Activated CD4-positive, alpha-beta T cell treated with anti-CD3 and anti-CD28 coated beads for 1 hour (primary cell): ENCODE data around the gene KANSL3.
"Not testable (repeated sequence)": the region's sequence is repeated elsewhere in the genome, so short reads cannot be mapped to it uniquely, and the experiment has no call there.

Source experiments
- DNase-seq: peaks from one replicate; pipeline ENCODE4 v3.0.0-alpha.2; 2020

Gene KANSL3

DNA sequence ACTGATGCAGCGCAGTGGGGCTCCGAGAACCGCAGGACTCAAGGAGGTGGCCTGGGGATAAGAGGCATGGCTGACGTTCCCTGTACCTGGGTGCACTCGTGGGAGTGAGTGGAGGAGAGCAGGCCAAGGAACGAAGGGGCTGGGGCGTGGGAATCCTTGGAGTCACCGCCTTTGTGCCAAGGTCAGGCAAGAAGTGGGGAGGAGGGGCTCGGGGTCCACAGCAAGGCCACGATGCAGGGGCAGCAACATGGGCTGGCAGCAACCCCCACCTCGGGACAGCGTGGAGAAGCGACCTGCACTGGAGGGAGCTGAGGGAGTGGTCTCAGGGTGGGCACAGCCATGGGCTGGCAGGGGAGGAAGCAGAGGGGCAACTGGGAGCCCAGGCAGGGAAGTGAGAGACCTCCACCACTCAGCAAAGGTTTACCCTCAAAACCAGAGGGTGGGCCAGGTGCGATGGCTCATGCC is 82.9 kb downstream of the KANSL3 start:
- DNase-seq: no peak

DNA sequence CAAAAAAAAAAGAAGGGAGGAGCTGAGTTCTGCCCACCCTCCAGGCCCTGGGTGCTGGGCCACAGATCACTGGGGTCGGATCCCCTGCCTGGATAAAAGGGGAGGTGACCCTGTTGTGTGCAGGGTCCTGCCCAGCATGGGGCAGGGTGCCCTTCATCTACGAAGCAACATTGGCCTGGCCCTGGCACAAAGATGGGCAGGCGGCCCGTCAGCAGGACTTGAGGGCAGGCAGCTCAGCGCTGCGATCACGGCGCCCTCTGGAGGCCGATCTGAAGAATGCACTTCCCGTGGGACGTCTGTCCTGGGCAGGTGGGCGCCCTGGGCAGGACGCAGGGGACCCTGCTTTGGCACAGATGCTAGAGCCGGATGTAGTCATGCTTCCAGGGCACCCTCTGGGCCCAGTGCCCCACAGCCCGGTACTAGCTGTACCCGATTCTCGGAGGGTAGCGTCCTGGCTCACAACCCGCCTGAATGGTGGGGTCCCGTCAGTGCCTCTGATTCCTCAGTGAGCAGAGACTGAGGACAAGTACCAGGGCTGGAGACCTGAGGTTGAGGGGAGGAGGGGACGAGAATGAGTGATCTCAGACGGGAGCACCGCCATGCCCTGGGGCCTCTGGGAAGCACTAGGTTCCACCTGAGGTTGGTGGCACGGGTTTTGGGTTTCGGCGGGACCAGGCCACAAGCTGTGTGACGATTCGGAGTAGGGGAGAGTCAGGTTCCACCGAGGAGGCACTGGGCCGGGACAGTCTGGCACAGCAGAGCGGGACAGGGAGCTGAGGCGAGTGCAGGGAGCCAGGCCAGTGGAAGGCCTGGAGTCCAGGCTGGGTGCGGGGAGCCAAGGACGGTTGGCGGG is 83.6 kb downstream of the KANSL3 start:
- peak; percentile 58 for DNase-seq

DNA sequence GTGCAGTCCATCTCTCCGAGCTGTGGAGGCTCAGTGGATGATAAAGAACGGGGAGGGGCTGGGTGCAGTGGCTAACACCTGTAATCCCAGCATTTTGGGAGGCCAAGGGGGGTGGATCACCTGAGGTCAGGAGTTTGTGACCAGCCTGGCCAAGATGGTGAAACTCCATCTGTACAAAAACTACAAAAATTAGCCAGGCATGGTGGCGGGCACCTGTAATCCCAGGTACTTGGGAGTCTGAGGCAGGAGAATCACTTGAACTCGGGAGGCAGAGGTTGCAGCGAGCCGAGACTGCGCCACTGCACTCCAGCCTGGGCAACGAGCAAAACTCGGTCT is 84.2 kb downstream of the KANSL3 start:
- DNase-seq: not testable (repeated sequence)

DNA sequence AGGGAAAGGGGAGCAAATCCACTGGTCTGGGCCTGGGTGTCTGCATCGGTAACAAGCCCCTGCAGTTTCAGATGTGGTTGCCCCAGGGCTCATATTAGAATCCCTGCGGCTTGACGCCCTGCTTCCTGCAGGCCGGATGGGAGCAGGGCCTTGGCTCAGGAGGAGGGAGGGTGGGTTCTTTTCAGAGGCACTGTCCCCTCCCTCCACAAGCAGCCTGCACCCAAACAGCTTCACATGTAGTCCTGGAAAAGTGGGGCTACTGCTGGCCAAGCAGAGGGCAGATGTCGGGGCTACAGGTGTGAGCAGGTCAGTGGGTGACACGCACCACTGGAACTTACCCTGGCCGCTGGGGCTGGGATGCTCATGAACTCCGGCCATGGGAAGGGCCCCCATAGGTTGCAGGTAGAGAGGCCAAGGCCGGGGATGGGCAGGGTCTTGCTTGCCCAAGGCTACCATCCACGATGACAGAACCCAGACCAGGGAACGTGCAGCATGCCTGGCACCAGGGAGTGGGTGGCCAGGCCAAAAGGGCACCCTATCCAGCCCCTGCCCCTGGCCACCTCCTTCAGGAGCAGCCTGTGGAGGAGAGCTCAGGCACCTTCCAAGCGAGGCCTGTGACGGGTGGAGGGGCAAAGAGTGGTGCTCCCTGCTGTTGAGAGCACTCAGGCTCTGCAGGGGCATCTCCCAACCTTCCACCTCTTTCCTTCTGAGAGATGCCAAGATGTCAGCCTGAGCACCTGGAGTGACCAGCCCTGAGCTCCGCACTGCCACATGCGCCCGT is 84.7 kb downstream of the KANSL3 start:
- DNase-seq: no peak

DNA sequence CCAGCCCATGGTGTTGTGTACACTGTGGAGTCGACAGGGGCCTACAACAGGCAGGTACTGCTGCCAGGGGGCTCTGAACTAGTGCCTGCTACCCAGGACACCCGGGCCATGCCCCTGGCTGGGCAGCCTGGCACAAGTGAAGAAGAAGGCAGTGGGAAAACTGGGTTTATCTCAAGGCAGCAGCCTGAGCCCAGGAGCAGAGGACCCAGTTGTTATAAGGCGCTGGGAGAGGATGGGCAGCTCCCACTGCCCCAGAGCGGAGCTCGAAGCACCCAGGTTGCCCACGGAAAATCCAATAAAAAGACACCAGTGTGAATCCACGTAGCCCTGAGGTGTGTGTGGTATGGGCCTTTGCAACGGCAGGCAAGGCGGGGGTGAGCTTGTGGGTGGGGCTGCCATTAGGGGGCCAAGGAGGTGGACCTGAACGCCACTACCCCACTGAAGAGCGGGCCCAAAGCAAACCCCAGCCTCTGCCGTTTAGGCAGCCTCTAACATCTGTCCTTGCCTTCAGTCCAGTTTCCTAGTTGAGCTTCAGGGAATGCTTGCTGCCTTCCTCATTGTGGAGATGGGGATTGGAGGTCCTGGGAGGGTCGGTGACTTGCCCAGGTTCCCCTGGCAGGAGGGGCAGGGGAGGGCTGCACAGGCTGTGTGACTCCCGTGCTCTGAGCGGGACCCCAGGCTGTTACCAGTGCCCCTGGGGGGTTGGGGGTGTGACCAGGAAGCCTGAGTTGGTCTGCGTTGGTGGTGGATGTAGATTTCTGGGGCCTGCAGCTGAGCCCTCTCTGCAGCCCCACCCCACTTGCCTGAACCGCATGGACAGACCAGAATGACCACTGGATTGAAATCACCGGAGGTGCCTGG is 85.6 kb downstream of the KANSL3 start:
- DNase-seq: no peak

DNA sequence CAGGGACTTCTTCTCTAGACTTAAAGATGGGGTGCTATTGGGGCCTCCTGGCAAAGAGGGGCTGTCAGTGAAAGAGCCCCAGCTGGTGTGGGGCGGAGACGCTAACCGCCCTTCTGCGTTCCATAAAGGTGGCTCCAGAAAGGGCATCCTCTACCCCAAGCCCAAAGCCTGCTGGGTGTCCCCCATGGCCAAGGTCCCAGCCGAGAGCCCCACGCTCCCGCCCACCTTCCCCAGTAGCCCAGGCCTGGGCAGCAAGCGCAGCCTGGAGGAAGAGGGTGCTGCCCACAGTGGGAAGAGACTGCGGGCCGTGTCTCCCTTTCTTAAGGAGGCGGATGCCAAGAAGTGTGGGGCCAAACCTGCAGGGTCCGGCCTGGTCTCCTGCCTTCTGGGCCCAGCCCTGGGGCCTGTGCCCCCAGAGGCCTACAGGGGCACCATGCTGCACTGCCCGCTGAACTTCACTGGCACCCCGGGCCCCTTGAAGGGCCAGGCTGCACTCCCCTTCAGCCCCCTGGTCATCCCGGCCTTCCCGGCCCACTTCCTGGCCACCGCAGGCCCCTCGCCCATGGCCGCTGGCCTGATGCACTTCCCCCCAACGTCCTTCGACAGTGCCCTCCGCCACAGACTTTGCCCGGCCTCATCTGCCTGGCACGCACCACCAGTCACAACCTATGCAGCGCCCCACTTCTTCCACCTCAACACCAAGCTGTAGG is 86.4 kb downstream of the KANSL3 start:
- no peak for DNase-seq

DNA sequence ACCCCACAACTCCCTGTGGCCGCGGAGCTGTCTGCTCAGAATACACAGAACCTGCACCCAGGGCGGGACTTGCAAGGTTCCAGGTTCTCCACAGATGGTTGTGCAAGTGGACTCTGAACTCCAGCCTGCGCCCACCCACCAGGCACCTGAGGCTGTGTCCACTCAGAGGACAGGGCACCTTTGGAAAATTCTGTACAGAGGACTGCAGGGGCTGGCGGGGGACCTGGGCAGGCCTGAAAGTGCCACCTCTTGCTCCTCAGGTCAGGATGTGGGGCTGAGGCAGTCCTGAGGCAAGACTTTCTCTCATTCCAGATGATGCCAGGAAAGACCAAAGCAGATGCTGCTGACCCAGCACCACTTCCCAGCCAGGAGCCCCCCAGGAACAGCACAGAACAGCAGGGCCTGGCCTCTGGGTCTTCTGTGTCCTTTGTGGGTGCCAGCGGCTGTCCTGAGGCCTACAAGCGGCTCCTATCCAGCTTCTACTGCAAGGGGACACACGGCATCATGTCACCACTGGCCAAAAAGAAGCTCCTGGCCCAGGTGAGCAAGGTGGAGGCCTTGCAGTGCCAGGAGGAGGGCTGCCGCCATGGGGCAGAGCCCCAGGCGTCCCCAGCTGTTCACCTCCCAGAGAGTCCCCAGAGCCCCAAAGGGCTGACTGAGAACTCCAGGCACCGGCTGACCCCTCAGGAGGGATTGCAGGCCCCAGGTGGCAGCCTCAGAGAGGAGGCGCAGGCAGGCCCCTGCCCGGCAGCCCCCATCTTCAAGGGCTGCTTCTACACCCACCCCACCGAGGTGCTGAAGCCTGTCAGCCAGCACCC is 87.1 kb downstream of the KANSL3 start:
- DNase-seq: no peak

DNA sequence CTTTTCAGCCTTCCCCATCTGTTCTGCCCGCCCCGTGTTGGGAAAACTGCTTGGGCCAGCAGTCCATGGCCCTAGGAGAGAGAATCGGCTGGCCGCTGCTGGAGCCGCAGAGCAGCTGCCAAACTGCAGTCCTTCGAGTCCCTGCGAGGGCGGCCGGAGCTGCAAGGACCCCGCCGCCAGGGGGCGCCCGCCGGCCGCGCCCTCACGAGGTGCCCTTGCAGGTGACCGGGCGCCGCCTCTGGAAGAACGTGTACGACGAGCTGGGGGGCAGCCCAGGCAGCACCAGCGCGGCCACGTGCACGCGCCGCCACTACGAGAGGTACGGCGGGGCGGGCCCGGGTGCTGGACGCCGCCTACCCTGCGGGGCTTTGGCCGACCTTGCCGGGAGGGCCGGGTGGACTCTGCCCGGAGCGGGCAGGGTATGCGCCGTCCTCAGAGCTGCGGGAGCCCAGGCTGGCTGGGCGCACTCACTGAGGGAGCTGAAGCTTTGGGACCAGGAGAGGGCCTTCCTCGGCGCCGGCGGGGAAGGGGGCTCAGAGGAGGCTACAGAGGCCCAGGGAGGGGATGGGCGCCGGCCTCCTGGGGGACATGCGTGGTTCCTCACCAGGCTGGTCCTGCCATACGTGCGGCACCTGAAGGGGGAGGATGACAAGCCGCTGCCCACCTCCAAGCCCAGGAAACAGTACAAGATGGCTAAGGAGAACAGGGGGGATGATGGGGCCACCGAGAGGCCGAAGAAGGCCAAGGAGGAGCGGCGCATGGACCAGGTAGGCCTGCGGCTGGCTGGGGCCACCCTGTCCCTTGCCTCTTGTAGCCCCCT is 87.9 kb downstream of the KANSL3 start:
- no peak for DNase-seq

DNA sequence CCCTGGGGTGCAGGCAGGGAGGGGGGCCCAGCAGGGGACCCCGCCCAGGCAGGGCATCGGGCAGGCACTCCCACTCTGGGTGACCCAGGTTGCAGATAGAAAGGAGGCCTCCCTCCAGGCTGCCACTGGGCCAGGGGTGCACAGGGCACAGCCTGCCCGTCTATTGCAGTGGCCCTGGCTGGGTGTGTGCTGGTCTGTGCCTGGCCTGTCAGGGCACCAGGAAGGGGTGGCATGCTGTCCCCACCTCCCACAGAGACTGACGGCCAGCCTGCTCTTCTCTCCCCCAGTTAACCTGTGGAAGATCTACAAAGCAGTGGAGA is 88.7 kb downstream of the KANSL3 start:
- no peak for DNase-seq

DNA sequence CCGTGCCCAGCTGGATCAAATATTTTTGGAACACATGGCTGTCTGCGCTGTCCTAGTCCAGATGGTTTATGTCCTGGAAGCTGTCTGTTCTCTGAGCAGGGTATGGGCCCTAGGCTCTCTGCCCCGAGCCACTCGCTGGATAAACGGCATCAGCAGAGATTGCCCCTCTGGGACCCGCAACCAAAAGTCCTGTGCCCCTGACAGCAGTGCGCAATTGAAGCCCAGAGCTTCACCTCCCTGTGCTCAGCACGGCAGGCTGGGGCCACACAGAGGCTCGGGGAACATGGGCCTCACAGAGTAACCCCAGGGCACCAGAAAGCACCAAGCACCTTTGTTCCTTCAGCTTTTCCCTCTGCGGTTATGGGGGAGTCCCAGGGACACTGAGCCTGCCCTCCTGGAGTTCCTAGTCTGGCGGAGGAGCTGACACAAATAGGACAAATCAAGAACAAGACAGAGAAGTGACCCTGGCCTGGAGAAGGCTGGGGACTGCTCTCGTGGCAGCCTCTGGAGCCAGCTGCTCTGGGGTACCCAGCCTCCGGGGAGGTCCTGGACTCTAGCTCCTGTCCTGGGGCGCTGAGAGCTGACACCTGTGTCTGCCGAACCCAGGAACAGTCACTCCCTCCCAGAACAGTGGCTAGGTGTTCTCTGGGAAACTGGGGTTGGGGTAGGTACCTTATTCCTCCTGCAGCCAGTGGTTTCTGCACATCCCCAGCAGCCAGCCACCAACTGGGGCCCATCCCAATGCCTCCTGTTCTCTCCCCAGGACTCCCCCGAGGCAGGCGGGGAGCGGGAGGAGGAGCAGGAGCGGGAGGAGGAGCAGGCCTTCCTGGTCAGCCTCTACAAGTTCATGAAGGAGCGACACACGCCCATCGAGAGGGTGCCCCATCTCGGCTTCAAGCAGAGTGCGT is 89.3 kb downstream of the KANSL3 start:
- DNase-seq: no peak

DNA sequence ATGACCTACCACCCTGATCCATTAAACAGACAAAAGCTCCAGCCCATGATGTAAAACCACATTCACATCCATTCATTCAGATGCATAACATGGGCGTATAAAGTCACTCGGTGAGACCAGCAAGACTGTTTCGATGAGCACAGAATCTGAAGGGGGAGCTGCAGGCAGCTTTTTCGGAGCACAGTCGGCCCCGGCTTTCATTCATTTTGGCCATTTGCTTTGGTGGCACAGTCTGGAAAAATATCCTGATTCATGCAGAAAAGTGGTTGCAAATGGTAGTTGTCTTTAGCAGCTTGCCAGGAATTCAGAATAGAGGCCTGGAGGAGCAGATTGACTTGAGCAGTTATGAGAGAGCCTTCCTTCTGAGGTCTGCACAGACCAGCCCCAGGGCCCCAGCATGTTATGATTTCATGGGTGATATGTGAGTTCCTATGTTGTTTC is 90.4 kb downstream of the KANSL3 start:
- DNase-seq: no peak

DNA sequence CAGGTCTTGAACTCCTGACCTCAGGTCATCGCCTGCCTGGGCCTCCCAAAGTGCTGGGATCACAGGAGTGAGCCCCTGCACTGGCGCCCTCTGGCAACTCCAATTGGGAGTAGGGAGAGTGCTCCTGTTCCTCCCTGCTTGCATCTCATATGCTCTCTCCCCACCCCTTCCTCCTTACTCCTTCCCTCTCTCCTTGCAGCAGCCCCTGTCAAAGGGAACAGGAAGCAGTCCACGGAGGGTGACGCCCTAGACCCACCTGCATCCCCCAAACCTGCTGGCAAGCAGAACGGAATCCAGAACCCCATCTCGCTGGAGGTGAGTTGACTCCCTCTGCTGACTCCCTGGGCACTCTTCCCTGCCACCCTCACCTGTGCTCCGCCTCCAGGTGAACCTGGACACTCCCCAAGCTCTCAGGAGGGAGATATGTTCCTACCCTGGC is 90.9 kb downstream of the KANSL3 start:
- no peak for DNase-seq

DNA sequence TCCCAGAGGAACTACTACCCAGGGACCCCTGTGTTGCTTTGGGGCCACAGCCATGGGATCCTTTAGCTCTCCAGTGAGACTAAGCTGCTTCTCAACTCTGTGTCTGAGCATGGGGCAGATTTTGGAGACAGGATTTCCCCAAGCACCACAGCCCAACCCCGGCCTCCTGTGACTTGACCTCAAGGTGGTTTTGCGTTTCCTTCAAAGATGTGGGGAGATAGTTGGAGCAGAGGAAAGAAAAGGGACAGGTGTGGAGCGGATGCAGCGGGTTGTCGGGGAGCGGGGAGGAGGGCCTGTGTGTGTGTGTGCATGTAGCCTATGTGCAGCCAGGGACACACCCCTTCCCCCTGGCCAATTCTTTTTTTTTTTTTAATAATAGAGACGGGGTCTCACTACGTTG is 91.3 kb downstream of the KANSL3 start:
- DNase-seq: no peak

DNA sequence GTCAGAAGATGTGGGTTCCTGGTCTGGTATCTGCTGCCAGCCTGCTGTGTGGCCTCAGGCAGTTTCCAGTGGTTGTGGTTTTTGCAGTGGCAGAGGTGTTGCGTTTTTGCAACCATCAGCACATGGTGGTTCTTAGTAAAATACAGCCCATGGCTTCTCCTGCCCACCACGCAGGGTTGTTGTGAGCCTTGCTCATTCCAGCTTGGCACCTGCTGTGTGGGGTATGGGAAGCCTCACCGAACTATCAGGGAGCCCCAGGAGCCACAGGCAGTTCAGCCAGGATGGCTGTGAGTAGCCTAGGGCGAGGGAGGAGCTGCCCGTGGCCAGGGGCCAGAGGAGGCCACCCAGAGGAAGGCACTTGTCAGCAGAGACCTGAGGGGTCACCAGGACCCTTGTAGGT is 91.8 kb downstream of the KANSL3 start:
- no peak for DNase-seq
